NT2/D1 (cell line): Measurements from ENCODE around the gene GPALPP1.

Source experiments
- SUZ12 ChIP-seq: IDR thresholded peaks from 2 replicates; pipeline ENCODE4 v1.6.1; 2011; ENCODE audit not compliant: insufficient read length, insufficient read depth; ENCODE audit errors: extremely low read depth
- YY1 ChIP-seq: IDR thresholded peaks from 2 replicates; pipeline ENCODE4 v1.6.1; 2011; ENCODE audit not compliant: insufficient read length, insufficient read depth
- ZNF274 ChIP-seq: IDR thresholded peaks from 2 replicates; pipeline ENCODE4 v1.6.1; 2011; ENCODE audit warnings: mild to moderate bottlenecking, low read depth, low read length

DNA sequence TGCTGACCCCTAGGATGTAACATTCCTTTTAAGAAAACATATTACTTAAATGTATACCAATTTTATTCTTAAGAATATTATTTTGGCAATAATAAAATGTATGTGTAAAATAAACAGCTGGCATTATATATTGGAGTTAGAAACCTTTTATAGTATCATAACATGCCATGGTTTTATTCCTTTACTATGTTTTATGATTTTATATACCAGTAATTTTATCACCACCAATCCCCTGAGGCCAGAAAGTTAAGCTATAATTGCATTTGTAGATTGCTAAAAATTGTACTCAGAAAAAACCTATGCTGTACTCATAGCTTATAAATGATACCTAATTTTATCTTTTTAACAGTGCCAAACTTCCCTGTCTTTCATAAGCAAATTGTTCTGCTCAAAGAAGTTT, 17.9 kb downstream of the GPALPP1 start:
- TF ChIP-seq ZNF274: no peak
- no peak for TF ChIP-seq YY1
- no peak for TF ChIP-seq SUZ12
